Smooth muscle cell (in vitro differentiated cells): ENCODE results near the gene NEMF. TPM values are rescaled to one million over a fixed set of nuclear protein-coding genes. Genes with fewer than 3 reads are reported as not detected.

Experiments used
- DNase-seq: peaks from one replicate; lab custom pipeline; 2025; ENCODE audit not compliant: unreplicated experiment; lab: John Stamatoyannopoulos, UW
- H2AFZ ChIP-seq: fragments of 200-600 bp; sonication (generic); 2 replicates; pipeline ENCODE4 v1.6.0; 2016; ENCODE audit warnings: antibody characterized with exemption, low read depth, mild to moderate bottlenecking
- H3F3A ChIP-seq: fragments of 200-600 bp; sonication (generic); 2 replicates; pipeline ENCODE4 v1.6.0; 2017; ENCODE audit warnings: antibody characterized with exemption, low read depth
- H3K27ac ChIP-seq: fragments of 200-600 bp; sonication (generic); 2 replicates; pipeline ENCODE4 v1.5.1; 2016; ENCODE audit warnings: low read depth, mild to moderate bottlenecking
- H3K27me3 ChIP-seq: fragments of 200-600 bp; sonication (generic); 2 replicates; pipeline ENCODE4 v1.6.1; 2016; ENCODE audit warnings: low read depth, mild to moderate bottlenecking
- H3K36me3 ChIP-seq: fragments of 200-600 bp; sonication (generic); 2 replicates; pipeline ENCODE4 v1.5.1; 2016; ENCODE audit warnings: low read depth
- H3K4me1 ChIP-seq: fragments of 200-600 bp; sonication (generic); 2 replicates; pipeline ENCODE4 v1.5.1; 2016; ENCODE audit warnings: low read depth
- H3K4me2 ChIP-seq: fragments of 200-600 bp; sonication (generic); 2 replicates; pipeline ENCODE4 v1.6.0; 2016; ENCODE audit warnings: mild to moderate bottlenecking
- H3K4me3 ChIP-seq: fragments of 200-600 bp; sonication (generic); 2 replicates; pipeline ENCODE4 v1.5.1; 2016; ENCODE audit warnings: mild to moderate bottlenecking
- H3K79me2 ChIP-seq: fragments of 200-600 bp; sonication (generic); 2 replicates; pipeline ENCODE4 v1.6.0; 2016; ENCODE audit warnings: low read depth, mild to moderate bottlenecking
- H3K9ac ChIP-seq: fragments of 200-600 bp; sonication (generic); 2 replicates; pipeline ENCODE4 v1.6.0; 2016; ENCODE audit warnings: low read depth
- H3K9me3 ChIP-seq: fragments of 200-600 bp; sonication (generic); replicated peaks from 2 replicates; pipeline ENCODE4 v1.5.1; 2016; ENCODE audit warnings: low read depth
- H4K20me1 ChIP-seq: fragments of 200-600 bp; sonication (generic); 2 replicates; pipeline ENCODE4 v1.6.0; 2016; ENCODE audit warnings: low read depth
- CTCF ChIP-seq: fragments of 200-600 bp; sonication (generic); IDR thresholded peaks from 2 replicates; pipeline ENCODE4 v1.5.1; 2017; ENCODE audit warnings: borderline replicate concordance, mild to moderate bottlenecking, antibody characterized with exemption; ENCODE audit not compliant: insufficient read depth, poor library complexity, severe bottlenecking
- WGBS: methylation state at CpG from one replicate; pipeline ENCODE4 v1.1.7; 2016; ENCODE audit warnings: low lambda C conversion rate; 5-methylcytosine and 5-hydroxymethylcytosine counted together
- polyA plus RNA-seq: library from polyadenylated mRNA; unstranded; fragments of >200 nt; fragmentation: Nextera tagmentation; extraction: Ambion mirVana; gene quantifications from 2 replicates; pipeline ENCODE4 v1.2.1, GENCODE V29; 2016
- total RNA-seq: library from RNA; depleted of rRNA; stranded (reverse); fragments of >200 nt; gene quantifications from 2 replicates; pipeline ENCODE4 v1.2.3, GENCODE V29; 2014

Gene NEMF
- total RNA-seq (41.2 and 80.8 TPM in 2 replicates), polyA plus RNA-seq (41.2 and 63.8 TPM in 2 replicates)

- Histone ChIP-seq H3K4me1 (peaks cover 11% of the 10 kb centered on the region), H3K4me2 (peak within 1 kb of the TSS; percentile 99), H2AFZ (peak within 1 kb of the TSS; percentile 89), H3K27me3 (no peaks in the 10 kb centered on the region), H3K9ac (peak within 1 kb of the TSS; percentile 93), H3K9me3 (no peaks in the 10 kb centered on the region), H4K20me1 (peaks cover 5% of the 10 kb centered on the region), H3K79me2 (peaks cover 52% of the 10 kb centered on the region), H3F3A (no peaks in the 10 kb centered on the region), H3K36me3 (no peaks in the 10 kb centered on the region), H3K27ac (peak within 1 kb of the TSS; percentile 59), H3K4me3 (peak within 1 kb of the TSS; percentile 85)
- under 1% methylated on average over 49 of the region's 49 CpGs for WGBS
- peak; percentile 70 for DNase-seq
- peak; percentile 73 for TF ChIP-seq CTCF
Measured at GRCh38 chr14:49852301-49853157, at the start of gene NEMF. Gene NEMF (minus strand): TSS chr14:49852788. CDS start chr14:49852753, 35 bp downstream.

GRCh38 chr14:49900973-49901372 lies 48.4 kb upstream of the NEMF start:
- no peak for DNase-seq
- Histone ChIP-seq H3K79me2 (peaks cover 25% of the 10 kb centered on the region), H3K4me2 (no peak overlapping the region), H3K4me3 (no peak overlapping the region), H3F3A (no peaks in the 10 kb centered on the region), H4K20me1 (peaks cover 27% of the 10 kb centered on the region), H3K9me3 (no peaks in the 10 kb centered on the region), H3K36me3 (no peaks in the 10 kb centered on the region), H3K27ac (no peak overlapping the region), H3K9ac (no peak overlapping the region), H3K27me3 (no peaks in the 10 kb centered on the region), H3K4me1 (peaks cover 10% of the 10 kb centered on the region), H2AFZ (no peak overlapping the region)
- WGBS = 96% methylated on average over 1 of the region's 1 CpG
- TF ChIP-seq CTCF = no peak

- Histone ChIP-seq H3K4me2 (peak overlapping the region; percentile 98), H3F3A (peaks cover 18% of the 10 kb centered on the region), H3K4me3 (no peak overlapping the region), H3K36me3 (peaks cover 2% of the 10 kb centered on the region), H3K9ac (no peak overlapping the region), H3K79me2 (peaks cover 50% of the 10 kb centered on the region), H3K4me1 (peaks cover 25% of the 10 kb centered on the region), H4K20me1 (peaks cover 52% of the 10 kb centered on the region), H3K27me3 (no peaks in the 10 kb centered on the region), H3K27ac (peak overlapping the region; percentile 98), H2AFZ (no peak overlapping the region), H3K9me3 (no peaks in the 10 kb centered on the region)
- WGBS = 82% methylated on average over 2 of the region's 2 CpGs
- no peak for DNase-seq
- no peak for TF ChIP-seq CTCF
Measured at GRCh38 chr14:49898485-49898884, 45.9 kb upstream of the NEMF start.
